Motor neuron (in vitro differentiated cells): Measurements from ENCODE around the gene MAP3K21. TPM values are rescaled to one million over a fixed set of nuclear protein-coding genes. Genes with fewer than 3 reads are reported as not detected.

Experiments used
- ATAC-seq, 8 experiments: fragments of 200-7000 bp; cut with Tn5 transposase; replicated peaks in 6 of 8; 2 replicates each; pipeline ENCODE4 v1.8.0; 2021; ENCODE audit warnings: mild to moderate bottlenecking in 8 of 8, moderate library complexity in 8 of 8
- H3K27ac ChIP-seq, 2 donors: fragments of 250-450 bp; sonication (Bioruptor Pico); 2 replicates each; pipeline ENCODE4 v1.9.0; 2021; ENCODE audit warnings: antibody characterized with exemption in 2 of 2, mild to moderate bottlenecking in 2 of 2, moderate library complexity in 1 of 2
- H3K4me1 ChIP-seq, 2 donors: fragments of 250-450 bp; sonication (Bioruptor Pico); replicated peaks in 1 of 2; 2 replicates each; pipeline ENCODE4 v1.6.1; 2021; ENCODE audit warnings: antibody characterized with exemption in 2 of 2, mild to moderate bottlenecking in 2 of 2, moderate library complexity in 1 of 2
- H3K4me3 ChIP-seq, 5 donors: fragments of 250-450 bp; sonication (Bioruptor Pico); 2 replicates each; pipeline ENCODE4 v1.9.0; 2021; ENCODE audit warnings: antibody characterized with exemption in 5 of 5, mild to moderate bottlenecking in 5 of 5, moderate library complexity in 4 of 5
- WGBS, 10 experiments: fragments of 450-650 bp; shearing (Covaris generic); methylation state at CpG; one replicate each; pipeline ENCODE4 v1.0.0; 2022; 5-methylcytosine and 5-hydroxymethylcytosine counted together
- in situ Hi-C, 9 experiments: fragments of 400-800 bp; cut with MboI; loops; one replicate each; pipeline ENCODE4 v1.15.0; 2021; ENCODE audit warnings: low sequenced_read_pairs in 9 of 9, low pct_unique_long_range_greater_than_20kb in 2 of 9; ENCODE audit not compliant: unreplicated experiment in 9 of 9
- total RNA-seq, 8 experiments: library from RNA; unstranded; fragments of 300-600 nt; gene quantifications; 2 replicates each; pipeline versions ENCODE4 v1.2.3 to v1.2.4, GENCODE V29; 2022

Gene MAP3K21
- total RNA-seq, 8 experiments from 2014 or later: 0.25 to 4.7 (median 2.7) TPM

GRCh38 chr1:233355841-233356704 lies 28.5 kb downstream of the MAP3K21 start:
- WGBS, 10 experiments: 23 to 100% (median 90%) methylated on average over 2 to 8 of the region's 8 CpGs
- Histone ChIP-seq H3K4me1 (no peaks in the 10 kb centered on the region), H3K4me3 (no peak overlapping the region), H3K27ac (no peak overlapping the region)
- in situ Hi-C loops: no loop called here
- ATAC-seq: no peak

GRCh38 chr1:233356705-233356987 lies 29.1 kb downstream of the MAP3K21 start:
- no peaks in the 10 kb centered on the region for H3K4me1 ChIP-seq
- H3K4me3 ChIP-seq: no peak overlapping the region
- in situ Hi-C loops: no loop called here
- no peak overlapping the region for H3K27ac ChIP-seq
- ATAC-seq: no peak
- WGBS, 10 experiments: 63 to 100% (median 93%) methylated on average over 1 to 3 of the region's 3 CpGs; no CpG with 5 or more reads in 1 of the 10 experiments

GRCh38 chr1:233357595-233358397 lies 30.3 kb downstream of the MAP3K21 start:
- Histone ChIP-seq H3K4me1 (no peaks in the 10 kb centered on the region), H3K4me3 (no peak overlapping the region), H3K27ac (no peak overlapping the region)
- WGBS, 10 experiments: 33 to 100% (median 87%) methylated on average over 1 to 4 of the region's 6 CpGs; no CpG with 5 or more reads in 1 of the 10 experiments
- in situ Hi-C loops: no loop called here
- peak in 2 of 8 experiments; percentile 54 to 76 for ATAC-seq

- no peak for ATAC-seq
- no peak overlapping the region for H3K27ac ChIP-seq
- no peak overlapping the region for H3K4me3 ChIP-seq
- H3K4me1 ChIP-seq: no peaks in the 10 kb centered on the region
- in situ Hi-C loops: no loop called here
- WGBS, 10 experiments: 70 to 94% (median 81%) methylated on average over 2 to 5 of the region's 5 CpGs
Measured at GRCh38 chr1:233359431-233359830, 31.9 kb downstream of the MAP3K21 start.

- H3K4me3 ChIP-seq: no peak overlapping the region
- H3K27ac ChIP-seq: no peak overlapping the region
- 22 to 100% (median 90%) methylated on average over 2 of the region's 2 CpGs for WGBS, 10 experiments
- ATAC-seq: no peak
- no peaks in the 10 kb centered on the region for H3K4me1 ChIP-seq
- in situ Hi-C loops: no loop called here
Measured at GRCh38 chr1:233359905-233360304, 32.4 kb downstream of the MAP3K21 start.

GRCh38 chr1:233360525-233361102 lies 33.1 kb downstream of the MAP3K21 start:
- in situ Hi-C loops: no loop called here
- WGBS, 10 experiments: 47 to 93% (median 82%) methylated on average over 2 to 6 of the region's 6 CpGs
- ATAC-seq: no peak

GRCh38 chr1:233361876-233362275 lies 34.4 kb downstream of the MAP3K21 start:
- WGBS, 10 experiments: 33 to 89% (median 53%) methylated on average over 4 to 19 of the region's 19 CpGs; no CpG with 5 or more reads in 1 of the 10 experiments
- no peak for ATAC-seq

More at GRCh38 chr1:233360525-233361102, 33.1 kb downstream of the MAP3K21 start:
- no peak overlapping the region for H3K4me3 ChIP-seq
- H3K27ac ChIP-seq: no peak overlapping the region
- H3K4me1 ChIP-seq: no peaks in the 10 kb centered on the region

GRCh38 chr1:233362743-233363142 lies 35.2 kb downstream of the MAP3K21 start:
- H3K4me1 ChIP-seq: no peaks in the 10 kb centered on the region

More at GRCh38 chr1:233361876-233362275, 34.4 kb downstream of the MAP3K21 start:
- no peak overlapping the region for H3K27ac ChIP-seq
- no peaks in the 10 kb centered on the region for H3K4me1 ChIP-seq
- no peak overlapping the region for H3K4me3 ChIP-seq
- in situ Hi-C loops: no loop called here

GRCh38 chr1:233364026-233364425 lies 36.5 kb downstream of the MAP3K21 start:
- Histone ChIP-seq H3K27ac (no peak overlapping the region), H3K4me1 (no peaks in the 10 kb centered on the region), H3K4me3 (no peak overlapping the region)
- in situ Hi-C loops: no loop called here
- no peak for ATAC-seq
- 0 to 100% (median 63%) methylated on average over 1 of the region's 1 CpG; no CpG with 5 or more reads in 4 of the 10 experiments for WGBS, 10 experiments

More at GRCh38 chr1:233362743-233363142, 35.2 kb downstream of the MAP3K21 start:
- Histone ChIP-seq H3K4me3 (no peak overlapping the region), H3K27ac (no peak overlapping the region)
- 60 to 100% (median 86%) methylated on average over 1 of the region's 1 CpG; no CpG with 5 or more reads in 5 of the 10 experiments for WGBS, 10 experiments
- ATAC-seq: no peak
- in situ Hi-C loops: no loop called here

GRCh38 chr1:233364695-233365539 lies 37.4 kb downstream of the MAP3K21 start:
- 32 to 86% (median 74%) methylated on average over 3 to 5 of the region's 5 CpGs for WGBS, 10 experiments
- Histone ChIP-seq H3K27ac (no peak overlapping the region), H3K4me1 (no peaks in the 10 kb centered on the region), H3K4me3 (no peak overlapping the region)
- ATAC-seq: no peak
- in situ Hi-C loops: no loop called here

- in situ Hi-C loops: no loop called here
- Histone ChIP-seq H3K4me1 (no peaks in the 10 kb centered on the region), H3K4me3 (no peak overlapping the region), H3K27ac (no peak overlapping the region)
- no peak for ATAC-seq
- WGBS, 10 experiments: 0 to 90% (median 85%) methylated on average over 1 to 3 of the region's 3 CpGs; no CpG with 5 or more reads in 1 of the 10 experiments
Measured at GRCh38 chr1:233366575-233366974, 39.1 kb downstream of the MAP3K21 start.

GRCh38 chr1:233367057-233367803 lies 39.7 kb downstream of the MAP3K21 start:
- WGBS, 10 experiments: 0 to 85% (median 42%) methylated on average over 1 to 6 of the region's 6 CpGs; no CpG with 5 or more reads in 1 of the 10 experiments
- Histone ChIP-seq H3K4me3 (no peak overlapping the region), H3K27ac (no peak overlapping the region), H3K4me1 (no peaks in the 10 kb centered on the region)
- ATAC-seq: no peak
- in situ Hi-C loops: no loop called here
